GM23248 (cell line): Measurements from ENCODE around the gene FAM120A. TPM values are rescaled to one million over a fixed set of nuclear protein-coding genes. Genes with fewer than 3 reads are reported as not detected.

Experiments
- DNase-seq: peaks from one replicate; pipeline ENCODE4 v3.0.0-alpha.2; 2015
- H2AFZ ChIP-seq: fragments of 200-600 bp; sonication (generic); 2 replicates; pipeline ENCODE4 v1.6.1; 2016; ENCODE audit warnings: antibody characterized with exemption
- H3F3A ChIP-seq: fragments of 200-600 bp; sonication (generic); 2 replicates; pipeline ENCODE4 v1.6.1; 2016; ENCODE audit warnings: mild to moderate bottlenecking, antibody characterized with exemption, mixed run types; ENCODE audit not compliant: insufficient read depth
- H3K27ac ChIP-seq: fragments of 200-600 bp; sonication (generic); 2 replicates; pipeline ENCODE4 v1.5.1; 2016; ENCODE audit warnings: mild to moderate bottlenecking
- H3K27me3 ChIP-seq: fragments of 200-600 bp; sonication (generic); replicated peaks from 2 replicates; pipeline ENCODE4 v1.6.1; 2016; ENCODE audit warnings: mild to moderate bottlenecking; ENCODE audit not compliant: insufficient read depth
- H3K36me3 ChIP-seq: fragments of 200-600 bp; sonication (generic); 2 replicates; pipeline ENCODE4 v1.6.1; 2016; ENCODE audit warnings: low read depth, mild to moderate bottlenecking
- H3K4me1 ChIP-seq: fragments of 200-600 bp; sonication (generic); 2 replicates; pipeline ENCODE4 v1.6.1; 2016; ENCODE audit warnings: mild to moderate bottlenecking; ENCODE audit not compliant: insufficient read depth
- H3K4me2 ChIP-seq: fragments of 200-600 bp; sonication (generic); one replicate; pipeline ENCODE4 v1.6.1; 2016; ENCODE audit warnings: mild to moderate bottlenecking; ENCODE audit not compliant: unreplicated experiment
- H3K4me3 ChIP-seq: fragments of 200-600 bp; sonication (generic); 2 replicates; pipeline ENCODE4 v1.5.1; 2016; ENCODE audit warnings: mild to moderate bottlenecking
- H3K79me2 ChIP-seq: fragments of 200-600 bp; sonication (generic); 2 replicates; pipeline ENCODE4 v1.6.1; 2016; ENCODE audit warnings: mild to moderate bottlenecking; ENCODE audit not compliant: insufficient read depth
- H3K9ac ChIP-seq: fragments of 200-600 bp; sonication (generic); 2 replicates; pipeline ENCODE4 v1.6.1; 2016; ENCODE audit warnings: mild to moderate bottlenecking
- H3K9me2 ChIP-seq: fragments of 200-600 bp; sonication (generic); 2 replicates; pipeline ENCODE4 v1.6.1; 2016; ENCODE audit warnings: mixed run types, mild to moderate bottlenecking, moderate library complexity; ENCODE audit not compliant: insufficient read depth
- H3K9me3 ChIP-seq: fragments of 200-600 bp; sonication (generic); one replicate; pipeline ENCODE4 v1.6.1; 2017; ENCODE audit warnings: low read depth
- H4K20me1 ChIP-seq: fragments of 200-600 bp; sonication (generic); 2 replicates; pipeline ENCODE4 v1.6.0; 2016; ENCODE audit not compliant: insufficient read depth
- EZH2 ChIP-seq: fragments of 200-600 bp; sonication (generic); IDR thresholded peaks from 2 replicates; pipeline ENCODE4 v1.6.1; 2018; ENCODE audit warnings: antibody characterized with exemption, mild to moderate bottlenecking; ENCODE audit not compliant: insufficient read depth, poor library complexity, severe bottlenecking
- EZH2phosphoT487 ChIP-seq: fragments of 200-600 bp; sonication (generic); IDR thresholded peaks from 2 replicates; pipeline ENCODE4 v1.6.1; 2018; ENCODE audit warnings: antibody characterized with exemption, moderate library complexity, mild to moderate bottlenecking, low read depth; ENCODE audit not compliant: insufficient read depth
- WGBS, 2 experiments: methylation state at CpG; one replicate each; pipeline ENCODE4 v1.1.6; 2015 to 2017; ENCODE audit warnings: low lambda C conversion rate in 2 of 2, low coverage in 1 of 2; ENCODE audit errors: missing lambda C conversion rate in 2 of 2; 5-methylcytosine and 5-hydroxymethylcytosine counted together
- in situ Hi-C: fragments of 300-500 bp; cut with MboI; formaldehyde crosslinking; loops from 2 replicates; pipeline ENCODE4 v1.15.0; 2020
- polyA plus RNA-seq: library from polyadenylated mRNA; unstranded; fragments of >200 nt; fragmentation: Nextera tagmentation; extraction: Ambion mirVana; gene quantifications from 2 replicates; pipeline ENCODE4 v1.2.1, GENCODE V29; 2016
- total RNA-seq: library from RNA; depleted of rRNA; stranded (reverse); fragments of >200 nt; shearing (Covaris generic); gene quantifications from 2 replicates; pipeline ENCODE4 v1.2.3, GENCODE V29; 2014

Gene FAM120A
- total and polyA plus RNA-seq, 2 experiments from 2014 or later = 28.9 to 90.5 TPM

DNA sequence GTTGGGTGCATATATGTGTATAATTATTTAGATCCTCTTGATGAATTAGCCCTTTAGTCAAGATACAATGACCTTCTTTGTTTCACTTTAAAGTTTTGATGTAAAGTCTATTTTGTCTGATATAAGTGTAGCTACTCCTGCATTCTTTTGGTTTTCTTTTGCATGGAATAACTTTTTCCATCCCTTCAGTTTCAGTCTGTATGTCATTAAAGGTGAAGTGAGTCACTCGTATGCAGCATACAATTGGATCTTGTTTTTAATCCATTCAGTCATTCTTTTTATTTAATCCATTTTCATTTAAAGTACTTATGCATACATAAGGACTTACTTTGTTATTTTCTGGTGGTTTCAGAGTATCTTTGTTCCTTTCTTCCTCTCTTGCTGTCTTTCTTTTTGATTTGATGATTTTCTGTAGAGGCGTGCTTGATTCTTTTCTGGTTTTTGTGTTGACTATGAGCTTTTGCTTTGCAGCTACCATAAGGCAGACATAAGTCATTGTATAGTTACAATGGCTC is 36.3 kb upstream of the FAM120A start:
- no peak for DNase-seq
- no peak overlapping the region for H3K4me3 ChIP-seq
- no peaks in the 10 kb centered on the region; the same call in 1 of the 2 replicates for H3K27me3 ChIP-seq
- H3K4me2 ChIP-seq = no peak overlapping the region
- no peaks in the 10 kb centered on the region for H3K36me3 ChIP-seq
- no peak for TF ChIP-seq EZH2
- no peak for TF ChIP-seq EZH2phosphoT487
- no peak overlapping the region for H3K27ac ChIP-seq
- H3K9ac ChIP-seq = no peak overlapping the region
- 59 to 67% methylated on average over 2 of the region's 2 CpGs for WGBS, 2 experiments
- no peaks in the 10 kb centered on the region for H3K4me1 ChIP-seq
- no peaks in the 10 kb centered on the region for H3F3A ChIP-seq
- H3K9me2 ChIP-seq = no peaks in the 10 kb centered on the region
- H3K79me2 ChIP-seq = no peaks in the 10 kb centered on the region
- in situ Hi-C loops = no loop called here
- H3K9me3 ChIP-seq = no peaks in the 10 kb centered on the region
- no peaks in the 10 kb centered on the region for H4K20me1 ChIP-seq
- no peak overlapping the region for H2AFZ ChIP-seq

DNA sequence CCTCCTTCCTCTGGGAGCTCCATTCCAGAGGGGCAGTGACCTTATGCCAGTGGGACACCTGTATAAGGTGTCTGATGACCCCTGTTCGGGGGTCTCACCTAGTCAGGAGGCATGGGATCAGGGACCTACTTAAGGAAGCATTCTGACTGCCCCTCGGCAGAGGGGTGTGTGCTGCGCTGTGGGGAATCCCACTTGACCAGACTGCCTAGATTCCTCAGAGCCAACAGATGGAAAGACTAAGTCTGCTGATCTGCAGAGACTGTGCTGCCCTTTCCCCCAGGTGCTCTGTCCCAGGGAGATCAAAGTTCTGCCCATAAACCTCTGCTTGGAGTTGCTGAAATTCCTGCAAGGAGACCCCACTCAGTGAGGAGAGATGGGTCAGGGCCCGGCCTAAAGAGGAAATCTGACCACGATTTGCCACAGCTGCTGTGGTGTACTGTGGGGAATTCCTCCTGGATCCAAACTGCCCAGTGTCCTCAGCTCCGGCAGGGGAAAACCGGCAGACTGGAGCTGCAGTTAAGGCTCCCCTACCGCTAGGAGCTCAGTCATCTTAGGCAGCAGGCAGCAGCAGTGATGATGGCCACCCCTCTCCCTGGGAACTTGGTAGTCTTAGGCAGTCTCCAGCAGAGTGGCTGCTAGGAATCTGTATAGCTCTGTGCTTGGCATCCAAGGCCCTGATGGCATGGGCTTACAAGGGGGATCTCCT is 34.8 kb upstream of the FAM120A start:
- no peak for TF ChIP-seq EZH2
- TF ChIP-seq EZH2phosphoT487 = no peak
- 48 to 53% methylated on average over 8 of the region's 8 CpGs for WGBS, 2 experiments
- in situ Hi-C loops = no loop called here

DNA sequence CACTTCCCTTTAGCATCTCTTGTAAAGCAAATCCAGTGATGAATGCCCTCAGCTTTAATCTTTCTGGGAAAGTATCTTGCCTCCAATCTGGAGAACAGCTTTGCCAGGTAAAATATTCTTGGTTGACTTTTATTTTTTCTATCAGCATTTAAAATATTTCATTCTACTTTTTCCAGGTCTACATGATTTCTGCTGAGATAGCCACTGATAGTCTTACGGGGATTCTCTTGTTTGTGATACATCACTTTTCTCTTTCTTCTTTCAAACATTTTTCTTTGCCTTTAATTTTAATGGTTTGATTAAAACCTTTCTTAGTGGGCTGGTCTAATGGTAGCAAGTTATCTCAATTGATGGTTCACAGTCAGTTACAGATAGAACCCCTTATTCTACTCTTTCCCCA is 33.9 kb upstream of the FAM120A start:
- in situ Hi-C loops = no loop called here
- Histone ChIP-seq H2AFZ (no peak overlapping the region), H3K4me2 (no peak overlapping the region), H3K79me2 (no peaks in the 10 kb centered on the region), H3K9me2 (no peaks in the 10 kb centered on the region), H3F3A (no peaks in the 10 kb centered on the region), H3K9me3 (no peaks in the 10 kb centered on the region), H3K9ac (no peak overlapping the region), H3K36me3 (no peaks in the 10 kb centered on the region), H3K27me3 (no peaks in the 10 kb centered on the region), H3K4me1 (no peaks in the 10 kb centered on the region), H4K20me1 (no peaks in the 10 kb centered on the region), H3K27ac (no peak overlapping the region), H3K4me3 (no peak overlapping the region)
- no peak for DNase-seq
- WGBS, 2 experiments = 52 to 64% methylated on average over 1 of the region's 1 CpG
- TF ChIP-seq EZH2phosphoT487 = no peak
- no peak for TF ChIP-seq EZH2

More for the DNA sequence above, 34.8 kb upstream of the FAM120A start:
- Histone ChIP-seq H3K79me2 (no peaks in the 10 kb centered on the region), H3K4me1 (no peaks in the 10 kb centered on the region), H4K20me1 (no peaks in the 10 kb centered on the region), H3K9me2 (no peaks in the 10 kb centered on the region), H3K4me2 (no peak overlapping the region), H3K4me3 (no peak overlapping the region), H2AFZ (no peak overlapping the region), H3K36me3 (no peaks in the 10 kb centered on the region), H3K27ac (no peak overlapping the region), H3K27me3 (no peaks in the 10 kb centered on the region), H3K9ac (no peak overlapping the region), H3K9me3 (no peaks in the 10 kb centered on the region), H3F3A (no peaks in the 10 kb centered on the region)
- DNase-seq = no peak

DNA sequence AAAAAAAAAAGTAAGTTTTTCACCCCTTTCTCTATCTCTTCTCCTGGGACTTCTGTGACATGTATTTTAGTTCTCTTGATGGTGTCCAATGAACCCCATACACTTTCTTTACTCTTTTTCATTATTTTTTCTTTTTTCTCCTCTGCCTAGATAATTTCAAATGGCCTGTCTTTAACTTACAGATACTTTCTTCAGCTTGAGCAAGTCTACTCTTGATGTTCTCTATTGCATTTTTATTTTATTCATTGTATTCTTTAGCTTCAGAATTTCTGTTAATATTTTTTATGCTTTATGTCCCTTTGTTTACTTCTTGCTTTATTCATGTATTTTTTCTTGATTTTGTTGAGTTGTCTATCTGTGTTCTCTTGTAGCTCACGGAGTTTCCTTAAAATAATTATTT is 32.5 kb upstream of the FAM120A start:
- Histone ChIP-seq H3F3A (no peaks in the 10 kb centered on the region), H4K20me1 (no peaks in the 10 kb centered on the region), H3K4me2 (no peak overlapping the region), H2AFZ (no peak overlapping the region), H3K9me2 (no peaks in the 10 kb centered on the region), H3K79me2 (no peaks in the 10 kb centered on the region), H3K27me3 (no peaks in the 10 kb centered on the region), H3K27ac (no peak overlapping the region), H3K4me3 (no peak overlapping the region), H3K9ac (no peak overlapping the region), H3K9me3 (no peaks in the 10 kb centered on the region), H3K36me3 (no peaks in the 10 kb centered on the region), H3K4me1 (no peaks in the 10 kb centered on the region)
- in situ Hi-C loops = no loop called here
- DNase-seq = no peak
- TF ChIP-seq EZH2 (no peak), EZH2phosphoT487 (no peak)
- WGBS, 2 experiments = 12 to 15% methylated on average over 1 of the region's 1 CpG
